ENCODE data around the gene LARP4.
"Not testable (repeated sequence)": the region's sequence is repeated elsewhere in the genome, so short reads cannot be mapped to it uniquely, and the experiment has no call there.

Gene LARP4

DNA sequence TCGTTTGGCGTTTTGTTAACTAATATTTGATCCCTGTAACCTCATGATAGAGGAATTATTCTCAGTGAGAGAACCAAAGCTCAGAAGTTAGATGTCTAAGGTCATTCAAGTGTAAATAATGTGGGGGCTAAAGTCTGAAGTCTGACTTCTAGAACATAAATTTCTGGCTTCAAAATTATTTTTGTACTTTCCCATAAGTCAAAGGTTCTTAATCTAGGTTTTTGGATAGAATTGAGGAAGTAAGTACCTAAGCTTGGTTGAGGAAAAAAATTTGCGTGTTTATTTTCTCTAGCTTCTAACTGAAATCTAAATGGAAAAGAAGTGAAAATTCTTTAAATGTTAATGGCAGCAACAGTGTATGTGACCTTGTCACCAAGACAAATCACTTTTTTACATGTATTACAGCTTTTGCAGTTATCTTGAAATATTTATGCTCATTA, 2.3 kb downstream of the LARP4 start:
- peak overlapping the region; percentile 95 for H3K27ac ChIP-seq
- TF ChIP-seq, protein P1, sequence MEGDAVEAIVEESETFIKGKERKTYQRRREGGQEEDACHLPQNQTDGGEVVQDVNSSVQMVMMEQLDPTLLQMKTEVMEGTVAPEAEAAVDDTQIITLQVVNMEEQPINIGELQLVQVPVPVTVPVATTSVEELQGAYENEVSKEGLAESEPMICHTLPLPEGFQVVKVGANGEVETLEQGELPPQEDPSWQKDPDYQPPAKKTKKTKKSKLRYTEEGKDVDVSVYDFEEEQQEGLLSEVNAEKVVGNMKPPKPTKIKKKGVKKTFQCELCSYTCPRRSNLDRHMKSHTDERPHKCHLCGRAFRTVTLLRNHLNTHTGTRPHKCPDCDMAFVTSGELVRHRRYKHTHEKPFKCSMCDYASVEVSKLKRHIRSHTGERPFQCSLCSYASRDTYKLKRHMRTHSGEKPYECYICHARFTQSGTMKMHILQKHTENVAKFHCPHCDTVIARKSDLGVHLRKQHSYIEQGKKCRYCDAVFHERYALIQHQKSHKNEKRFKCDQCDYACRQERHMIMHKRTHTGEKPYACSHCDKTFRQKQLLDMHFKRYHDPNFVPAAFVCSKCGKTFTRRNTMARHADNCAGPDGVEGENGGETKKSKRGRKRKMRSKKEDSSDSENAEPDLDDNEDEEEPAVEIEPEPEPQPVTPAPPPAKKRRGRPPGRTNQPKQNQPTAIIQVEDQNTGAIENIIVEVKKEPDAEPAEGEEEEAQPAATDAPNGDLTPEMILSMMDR (conservative IDR thresholded peaks at IDR 0.05) = no peak

DNA sequence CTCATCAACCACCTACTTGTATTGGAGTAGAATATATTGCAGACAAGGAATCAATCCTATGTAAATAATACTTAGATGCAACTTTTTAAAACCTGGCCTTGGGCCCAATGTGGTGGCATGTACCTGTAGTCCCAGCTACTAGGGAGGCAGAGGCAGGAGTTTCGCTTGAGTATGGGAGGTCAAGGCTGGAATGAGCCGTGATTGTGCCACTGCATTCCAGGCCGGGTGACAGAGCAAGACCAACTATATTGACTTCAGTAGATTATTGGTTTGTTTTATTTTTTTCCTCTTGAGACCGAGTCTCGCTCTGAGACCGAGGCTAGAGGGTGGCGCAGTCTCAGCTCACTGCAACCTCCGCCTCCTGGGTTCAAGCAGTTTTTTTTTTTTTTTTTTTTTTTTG, 3.6 kb downstream of the LARP4 start:
- TF ChIP-seq, protein P1 (conservative IDR thresholded peaks at IDR 0.05) = no peak
- H3K27ac ChIP-seq = peak overlapping the region; percentile 95

DNA sequence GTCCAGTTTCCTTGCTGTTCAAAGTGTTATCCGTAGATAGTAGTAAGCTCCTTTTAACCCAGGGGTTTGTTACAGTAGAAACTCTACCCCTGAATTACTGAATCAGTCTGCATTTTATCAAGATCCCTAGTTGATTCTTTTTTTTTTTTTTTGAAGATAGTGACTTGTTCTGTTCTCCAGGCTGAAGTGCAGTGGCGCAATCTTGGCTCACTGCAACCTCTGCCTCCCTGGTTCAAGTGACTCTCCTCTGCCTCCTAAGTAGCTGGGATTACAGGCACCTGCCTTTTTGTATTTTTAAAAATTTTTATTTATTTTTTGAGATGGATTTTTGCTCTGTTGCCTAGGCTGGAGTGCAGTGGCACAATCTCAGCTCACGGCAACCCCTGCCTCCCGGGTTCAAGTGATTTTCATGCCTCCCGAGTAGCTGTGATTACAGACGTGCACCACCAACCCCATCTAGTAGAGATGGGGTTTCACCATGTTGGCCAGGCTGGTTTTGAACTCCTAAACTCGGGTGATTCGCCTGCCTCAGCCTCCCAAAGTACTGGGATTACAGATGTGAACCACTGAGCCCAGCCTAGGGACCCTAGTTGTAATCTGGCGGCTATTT, 10.5 kb downstream of the LARP4 start:
- TF ChIP-seq, protein P1 (conservative IDR thresholded peaks at IDR 0.05) = no peak
- no peak overlapping the region for H3K27ac ChIP-seq

DNA sequence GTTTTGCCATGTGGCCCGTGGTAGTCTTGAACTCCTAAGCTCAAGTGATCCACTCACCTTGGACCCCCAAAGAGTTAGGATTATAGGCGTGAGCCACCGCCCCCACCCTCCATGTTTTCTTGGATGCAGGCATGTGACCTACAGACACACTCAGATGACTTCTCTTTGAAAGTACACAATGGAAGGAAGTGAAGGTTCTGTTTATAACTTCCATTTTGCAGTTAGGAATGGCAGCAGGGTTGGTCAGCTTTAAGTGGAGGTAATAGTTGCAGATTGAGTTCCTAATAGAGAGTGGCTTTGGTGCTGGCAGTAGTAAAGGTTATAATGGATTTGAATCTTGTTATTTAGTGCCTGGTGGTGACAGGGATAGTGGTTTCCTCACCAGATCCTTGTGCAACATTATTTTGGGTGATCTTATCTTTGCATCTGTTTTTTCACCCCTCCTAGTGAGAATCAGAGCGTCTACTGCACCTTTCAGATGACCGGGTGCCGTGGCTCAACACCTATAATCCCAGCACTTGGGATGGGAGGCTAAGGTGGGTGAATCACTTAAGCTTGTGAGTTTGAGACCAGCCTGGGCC, 15.3 kb downstream of the LARP4 start:
- TF ChIP-seq, protein P1 (conservative IDR thresholded peaks at IDR 0.05) = no peak
- H3K27ac ChIP-seq = no peak overlapping the region

DNA sequence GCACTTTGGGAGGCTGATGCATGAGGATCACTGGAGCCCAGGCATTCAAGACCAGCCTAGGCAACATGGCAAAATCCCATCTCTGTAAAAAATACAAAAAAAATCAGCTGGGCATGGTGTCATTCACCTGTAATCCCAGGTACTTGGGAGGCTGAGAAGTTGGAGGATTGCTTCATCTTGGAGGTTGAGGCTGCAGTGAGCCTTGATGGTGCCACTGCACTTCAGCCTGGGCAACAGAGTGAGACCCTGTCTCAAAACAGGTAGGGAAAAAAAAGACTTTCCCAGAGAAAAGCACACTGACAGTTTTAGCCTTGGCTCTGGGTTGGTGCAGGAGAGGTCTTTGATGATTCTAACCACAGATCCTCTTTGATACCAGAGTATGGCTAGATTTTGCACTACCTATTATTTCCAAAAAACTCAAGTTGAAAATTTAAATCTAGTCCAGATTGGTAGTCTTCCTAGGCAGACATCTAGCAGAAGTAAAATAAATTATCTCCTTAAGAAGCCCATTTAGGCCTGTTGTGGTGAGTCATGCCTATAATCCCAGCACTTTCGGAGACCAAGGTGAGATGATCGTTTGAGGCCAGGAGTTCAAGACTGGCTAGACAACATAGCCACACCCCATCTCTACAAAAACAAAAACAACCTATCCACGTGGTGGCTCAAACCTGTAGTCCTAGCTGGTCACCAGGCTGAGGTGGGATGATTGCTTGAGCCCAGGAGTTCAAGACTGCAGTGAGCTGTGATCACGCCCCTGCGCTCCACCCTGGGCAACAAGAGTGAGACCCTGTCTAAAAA, 18.6 kb downstream of the LARP4 start:
- H3K27ac ChIP-seq = no peak overlapping the region
- TF ChIP-seq, protein P1 (conservative IDR thresholded peaks at IDR 0.05) = no peak

DNA sequence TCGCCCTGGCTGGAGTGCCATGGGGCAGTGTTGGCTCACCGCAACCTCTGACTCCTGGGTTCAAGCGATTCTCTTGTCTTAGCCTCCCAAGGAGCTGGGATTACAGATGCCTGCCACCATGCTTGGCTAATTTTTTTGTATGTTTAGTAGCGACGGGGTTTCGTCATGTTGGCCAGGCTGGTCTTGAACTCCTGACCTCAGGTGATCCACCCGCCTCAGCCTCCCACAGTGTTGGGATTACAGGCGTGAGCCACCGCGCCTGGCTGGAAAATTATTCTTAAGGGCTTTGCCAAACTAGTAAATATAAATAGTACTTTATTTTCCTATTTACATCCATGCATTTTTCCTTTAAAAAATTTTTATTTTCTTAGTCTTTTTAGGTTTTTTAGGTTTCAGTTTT, 22.2 kb downstream of the LARP4 start:
- not testable (repeated sequence) for H3K27ac ChIP-seq

DNA sequence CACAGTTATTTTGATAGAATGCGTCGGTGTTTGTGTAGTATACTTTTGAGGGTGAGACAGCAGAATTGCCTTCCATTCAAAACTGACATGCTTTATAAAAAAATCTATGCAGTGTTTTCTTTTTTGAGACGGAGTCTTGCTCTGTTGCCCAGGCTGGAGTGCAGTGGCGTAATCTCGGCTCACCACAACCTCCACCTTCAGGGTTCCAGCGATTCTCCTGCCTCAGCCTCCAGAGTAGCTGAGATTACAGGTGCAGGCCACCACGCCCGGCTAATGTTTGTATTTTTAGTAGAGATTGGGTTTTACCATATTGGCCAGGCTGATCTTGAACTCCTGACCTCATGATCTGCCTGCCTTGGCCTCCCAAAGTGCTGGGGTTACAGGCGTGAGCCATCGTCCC, 22.7 kb downstream of the LARP4 start:
- H3K27ac ChIP-seq = not testable (repeated sequence)

DNA sequence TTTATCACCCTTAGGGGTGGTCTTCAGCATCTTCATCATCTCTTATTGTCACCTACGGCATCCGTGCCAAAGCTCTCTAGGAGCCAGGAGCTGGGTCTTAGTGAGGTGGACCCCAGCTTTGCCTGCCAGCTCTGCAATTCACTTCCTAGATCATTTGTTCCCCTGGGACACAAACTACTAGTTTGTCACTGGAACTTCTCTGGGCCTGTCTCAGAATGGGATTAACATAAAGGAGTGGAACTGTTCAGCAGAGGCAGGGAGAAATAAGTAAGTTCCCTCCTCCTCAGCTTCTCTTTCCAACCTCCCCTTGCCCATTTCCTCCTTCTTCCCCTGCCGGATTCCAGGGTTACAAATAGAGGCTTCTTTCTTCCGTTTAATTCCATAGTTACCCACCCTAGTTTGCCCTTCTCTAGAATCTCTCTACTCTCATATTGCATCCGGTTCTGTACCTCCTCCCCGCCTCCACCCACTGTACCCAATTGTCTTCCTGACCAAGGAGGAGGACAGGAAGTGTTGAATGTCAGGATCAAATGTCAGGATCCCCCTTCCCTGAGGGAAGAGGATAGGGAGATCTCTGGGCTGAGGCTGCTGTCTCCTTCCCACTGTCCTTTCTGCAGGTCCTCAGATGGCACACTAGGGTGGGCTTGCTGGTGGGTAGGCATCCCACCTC, 25.0 kb downstream of the LARP4 start:
- no peak overlapping the region for H3K27ac ChIP-seq
- TF ChIP-seq, protein P1 (conservative IDR thresholded peaks at IDR 0.05) = no peak

DNA sequence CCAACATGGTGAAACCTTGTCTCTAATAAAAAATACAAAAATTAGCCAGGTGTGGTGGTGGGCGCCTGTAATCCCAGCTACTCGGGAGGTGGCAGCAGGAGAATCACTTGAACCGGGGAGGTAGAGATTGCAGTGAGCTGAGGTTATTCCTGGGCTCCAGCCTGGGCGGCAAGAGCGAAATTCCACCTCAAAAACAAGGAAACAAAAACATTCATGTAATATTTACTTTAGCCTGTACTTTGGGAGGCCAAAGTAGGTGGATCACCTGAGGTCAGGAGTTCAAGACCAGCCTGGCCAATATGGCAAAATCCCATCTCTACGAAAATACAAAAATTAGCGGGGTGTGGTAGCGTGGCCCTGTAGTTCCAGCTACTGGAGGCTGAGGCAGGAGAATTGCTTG, 31.0 kb downstream of the LARP4 start:
- H3K27ac ChIP-seq = not testable (repeated sequence)
